Stimulated activated naive CD8-positive, alpha-beta T cell treated with anti-CD3 and anti-CD28 coated beads, Interleukin-15, Interleukin-2, amounts not matched to agents 100 ng/mL and 50 ng/mL, for 24 hours (primary cell): Measurements from ENCODE around the gene TMEM132E.

Source experiments
- H3K27ac Mint-ChIP-seq: one replicate; pipeline ENCODE4 v1.8.0; 2021; ENCODE audit warnings: mild to moderate bottlenecking, mixed read lengths
- H3K27me3 Mint-ChIP-seq: one replicate; pipeline ENCODE4 v1.8.0; 2021; ENCODE audit warnings: mixed read lengths
- H3K36me3 Mint-ChIP-seq: one replicate; pipeline ENCODE4 v1.8.0; 2021; ENCODE audit warnings: low read depth, mixed read lengths
- H3K4me1 Mint-ChIP-seq: one replicate; pipeline ENCODE4 v1.8.0; 2021; ENCODE audit warnings: low read depth, mixed read lengths
- H3K4me3 Mint-ChIP-seq: one replicate; pipeline ENCODE4 v1.8.0; 2021; ENCODE audit warnings: mild to moderate bottlenecking, mixed read lengths
- H3K9me3 Mint-ChIP-seq: one replicate; pipeline ENCODE4 v1.8.0; 2021; ENCODE audit warnings: mixed read lengths

TMEM132E gene

GRCh38 chr17:34650051-34650750, 70.8 kb downstream of the TMEM132E start:
- no peak overlapping the region for H3K27ac Mint-ChIP-seq
- no peaks in the 10 kb centered on the region for H3K4me1 Mint-ChIP-seq
- H3K36me3 Mint-ChIP-seq: no peaks in the 10 kb centered on the region
- H3K4me3 Mint-ChIP-seq: no peak overlapping the region
- H3K27me3 Mint-ChIP-seq: peaks cover 4% of the 10 kb centered on the region
- no peaks in the 10 kb centered on the region for H3K9me3 Mint-ChIP-seq

GRCh38 chr17:34651402-34651811, 72.0 kb downstream of the TMEM132E start:
- no peaks in the 10 kb centered on the region for H3K4me1 Mint-ChIP-seq
- H3K36me3 Mint-ChIP-seq: no peaks in the 10 kb centered on the region
- no peaks in the 10 kb centered on the region for H3K9me3 Mint-ChIP-seq
- H3K27ac Mint-ChIP-seq: no peak overlapping the region
- no peak overlapping the region for H3K4me3 Mint-ChIP-seq
- H3K27me3 Mint-ChIP-seq: peaks cover 4% of the 10 kb centered on the region

GRCh38 chr17:34652021-34652555, 72.7 kb downstream of the TMEM132E start:
- H3K27ac Mint-ChIP-seq: no peak overlapping the region
- H3K9me3 Mint-ChIP-seq: no peaks in the 10 kb centered on the region
- no peaks in the 10 kb centered on the region for H3K36me3 Mint-ChIP-seq
- no peak overlapping the region for H3K4me3 Mint-ChIP-seq
- peaks cover 4% of the 10 kb centered on the region for H3K27me3 Mint-ChIP-seq
- H3K4me1 Mint-ChIP-seq: no peaks in the 10 kb centered on the region

GRCh38 chr17:34653511-34653910, 74.1 kb downstream of the TMEM132E start:
- Mint-ChIP-seq H3K9me3 (no peaks in the 10 kb centered on the region), H3K4me1 (no peaks in the 10 kb centered on the region), H3K36me3 (no peaks in the 10 kb centered on the region), H3K4me3 (no peak overlapping the region), H3K27me3 (peaks cover 4% of the 10 kb centered on the region), H3K27ac (no peak overlapping the region)

- Mint-ChIP-seq H3K9me3 (no peaks in the 10 kb centered on the region), H3K27ac (no peak overlapping the region), H3K4me1 (no peaks in the 10 kb centered on the region), H3K4me3 (no peak overlapping the region), H3K27me3 (peaks cover 4% of the 10 kb centered on the region), H3K36me3 (no peaks in the 10 kb centered on the region)
These were observed 75.0 kb downstream of the TMEM132E start for GRCh38 chr17:34654276-34654880.

GRCh38 chr17:34654881-34655276, 75.5 kb downstream of the TMEM132E start:
- Mint-ChIP-seq H3K27ac (no peak overlapping the region), H3K9me3 (no peaks in the 10 kb centered on the region), H3K36me3 (no peaks in the 10 kb centered on the region), H3K4me1 (no peaks in the 10 kb centered on the region), H3K4me3 (no peak overlapping the region), H3K27me3 (peaks cover 4% of the 10 kb centered on the region)

- Mint-ChIP-seq H3K36me3 (no peaks in the 10 kb centered on the region), H3K4me3 (no peak overlapping the region), H3K27me3 (peaks cover 4% of the 10 kb centered on the region), H3K9me3 (no peaks in the 10 kb centered on the region), H3K27ac (no peak overlapping the region), H3K4me1 (no peaks in the 10 kb centered on the region)
These were observed 77.4 kb downstream of the TMEM132E start for GRCh38 chr17:34656801-34657200.

GRCh38 chr17:34658811-34659560, 79.6 kb downstream of the TMEM132E start:
- H3K27me3 Mint-ChIP-seq: no peaks in the 10 kb centered on the region
- H3K4me3 Mint-ChIP-seq: no peak overlapping the region
- no peak overlapping the region for H3K27ac Mint-ChIP-seq
- no peaks in the 10 kb centered on the region for H3K36me3 Mint-ChIP-seq
- no peaks in the 10 kb centered on the region for H3K9me3 Mint-ChIP-seq
- no peaks in the 10 kb centered on the region for H3K4me1 Mint-ChIP-seq

- Mint-ChIP-seq H3K27ac (no peak overlapping the region), H3K4me3 (no peak overlapping the region), H3K9me3 (no peaks in the 10 kb centered on the region), H3K4me1 (peaks cover 9% of the 10 kb centered on the region), H3K36me3 (no peaks in the 10 kb centered on the region), H3K27me3 (peaks cover 4% of the 10 kb centered on the region)
These were observed 84.3 kb downstream of the TMEM132E start for GRCh38 chr17:34663714-34664113.

- no peaks in the 10 kb centered on the region for H3K9me3 Mint-ChIP-seq
- H3K4me1 Mint-ChIP-seq: peaks cover 9% of the 10 kb centered on the region
- no peak overlapping the region for H3K27ac Mint-ChIP-seq
- no peak overlapping the region for H3K4me3 Mint-ChIP-seq
- H3K36me3 Mint-ChIP-seq: no peaks in the 10 kb centered on the region
- H3K27me3 Mint-ChIP-seq: peaks cover 8% of the 10 kb centered on the region
These were observed 85.9 kb downstream of the TMEM132E start for GRCh38 chr17:34665150-34665806.

- no peaks in the 10 kb centered on the region for H3K9me3 Mint-ChIP-seq
- H3K4me3 Mint-ChIP-seq: no peak overlapping the region
- H3K4me1 Mint-ChIP-seq: peaks cover 9% of the 10 kb centered on the region
- H3K27ac Mint-ChIP-seq: no peak overlapping the region
- H3K27me3 Mint-ChIP-seq: peaks cover 8% of the 10 kb centered on the region
- H3K36me3 Mint-ChIP-seq: no peaks in the 10 kb centered on the region
These were observed 86.7 kb downstream of the TMEM132E start for GRCh38 chr17:34665819-34666763.

GRCh38 chr17:34667656-34668055, 88.3 kb downstream of the TMEM132E start:
- Mint-ChIP-seq H3K9me3 (no peaks in the 10 kb centered on the region), H3K4me1 (peaks cover 9% of the 10 kb centered on the region), H3K27ac (no peak overlapping the region), H3K4me3 (no peak overlapping the region), H3K27me3 (peaks cover 8% of the 10 kb centered on the region), H3K36me3 (no peaks in the 10 kb centered on the region)

- Mint-ChIP-seq H3K36me3 (no peaks in the 10 kb centered on the region), H3K27me3 (peaks cover 8% of the 10 kb centered on the region), H3K4me1 (peaks cover 9% of the 10 kb centered on the region), H3K9me3 (no peaks in the 10 kb centered on the region), H3K4me3 (no peak overlapping the region), H3K27ac (no peak overlapping the region)
These were observed 88.8 kb downstream of the TMEM132E start for GRCh38 chr17:34668206-34668605.

GRCh38 chr17:34669511-34669910, 90.1 kb downstream of the TMEM132E start:
- no peak overlapping the region for H3K27ac Mint-ChIP-seq
- no peaks in the 10 kb centered on the region for H3K36me3 Mint-ChIP-seq
- H3K4me1 Mint-ChIP-seq: peaks cover 9% of the 10 kb centered on the region
- H3K9me3 Mint-ChIP-seq: no peaks in the 10 kb centered on the region
- H3K27me3 Mint-ChIP-seq: peaks cover 8% of the 10 kb centered on the region
- no peak overlapping the region for H3K4me3 Mint-ChIP-seq
